Body of pancreas (tissue), 4 donors: Measurements from ENCODE around the gene FAM25C. TPM values are rescaled to one million over a fixed set of nuclear protein-coding genes. Genes with fewer than 3 reads are reported as not detected.
"Not testable (repeated sequence)": the region's sequence is repeated elsewhere in the genome, so short reads cannot be mapped to it uniquely, and the experiment has no call there.

Experiments used
- ATAC-seq: fragments of 150-250 bp; one replicate; pipeline ENCODE4 v1.9.1; 2016
- DNase-seq, 4 donors: peaks; one replicate each; pipeline ENCODE4 v3.0.0-alpha.2; 2019
- H3K27ac ChIP-seq, 4 donors: fragments of 200-600 bp; sonication (generic); 1 replicate in 3 of 4; 2 replicates in 1 of 4; pipeline versions ENCODE4 v1.5.1 to v1.6.1; 2016 to 2019; ENCODE audit warnings: mild to moderate bottlenecking in 1 of 4, mixed read lengths in 1 of 4, moderate library complexity in 1 of 4
- H3K27me3 ChIP-seq, 2 donors: fragments of 200-600 bp; sonication (generic); one replicate each; pipeline ENCODE4 v1.6.0; 2016; ENCODE audit warnings: mild to moderate bottlenecking in 1 of 2
- H3K36me3 ChIP-seq, 2 donors: fragments of 200-600 bp; sonication (generic); replicated peaks in 1 of 2; 2 replicates each; pipeline ENCODE4 v1.5.1; 2016; ENCODE audit warnings: low read depth in 2 of 2; ENCODE audit not compliant: insufficient read depth in 1 of 2
- H3K4me1 ChIP-seq: fragments of 200-600 bp; sonication (generic); one replicate; pipeline ENCODE4 v1.6.0; 2016
- H3K4me3 ChIP-seq, 2 donors: fragments of 200-600 bp; sonication (generic); 1 replicate in 1 of 2; 2 replicates in 1 of 2; pipeline ENCODE4 v1.5.1; 2016 to 2019
- H3K9me3 ChIP-seq, 3 donors: fragments of 200-600 bp; sonication (generic); 1 replicate in 2 of 3; 2 replicates in 1 of 3; pipeline ENCODE4 v1.5.1; 2016
- WGBS, 2 donors: methylation state at CpG; one replicate each; pipeline ENCODE4 v1.1.5; 2017; 5-methylcytosine and 5-hydroxymethylcytosine counted together
- intact Hi-C: fragments of 100-400 bp; cut with DNase I; formaldehyde crosslinking; loops from one replicate; pipeline ENCODE4 v1.15.1; 2023
- total RNA-seq, 2 donors: library from RNA; depleted of rRNA; stranded (reverse); fragments of >200 nt; gene quantifications; one replicate each; pipeline ENCODE4 v1.1.0, GENCODE V29; 2016

The FAM25C gene
- total RNA-seq, 2 donors from 2014 or later, result not detected

DNA sequence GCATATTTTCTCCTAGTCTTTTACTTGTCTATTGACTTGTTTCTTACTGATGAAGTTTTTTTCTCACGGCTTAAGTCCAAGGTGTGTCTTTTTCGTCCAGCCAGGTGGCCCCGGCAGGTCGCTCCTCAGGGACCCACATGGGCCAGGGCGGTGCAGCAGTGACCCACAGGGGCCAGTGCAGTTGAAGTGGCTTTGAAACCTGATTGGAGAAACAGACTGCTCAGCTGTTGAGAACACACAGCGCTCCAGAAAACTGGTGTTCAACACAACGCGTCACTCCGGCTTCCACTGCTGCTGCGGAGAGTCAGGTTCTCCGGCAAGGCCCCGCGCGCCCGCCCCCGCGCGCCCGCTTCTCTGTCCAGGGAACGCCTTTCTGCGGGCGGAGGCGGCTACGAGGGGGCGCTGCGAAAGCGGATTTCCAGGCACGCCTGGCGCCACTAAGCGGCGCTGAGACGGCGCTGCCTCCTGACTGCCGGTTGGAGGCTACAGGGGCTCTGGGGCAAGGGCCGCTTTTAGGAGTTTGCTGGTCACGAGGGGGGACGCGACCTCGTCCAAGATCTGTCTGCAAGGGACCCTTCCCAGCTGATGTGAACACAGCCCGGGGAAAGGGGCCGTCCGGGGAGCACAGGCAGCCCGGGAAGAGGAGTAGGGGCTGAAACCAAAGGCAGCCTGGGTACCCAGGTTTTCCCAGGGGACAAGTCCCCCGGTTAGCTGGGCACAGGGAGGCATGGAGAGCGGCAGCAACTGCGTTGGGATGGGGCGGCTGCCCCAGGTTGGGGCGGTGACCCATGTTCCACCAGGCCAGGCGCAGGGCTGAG lies 13.0 kb downstream of the FAM25C start:
- ATAC-seq (peak; percentile 80), DNase-seq (peak in 2 of 4 donors; percentile 11 to 14)
- H3K4me3 ChIP-seq, H3K27me3 ChIP-seq, intact Hi-C loops, H3K36me3 ChIP-seq, H3K4me1 ChIP-seq, H3K9me3 ChIP-seq, H3K27ac ChIP-seq: not testable (repeated sequence)
- 1 to 11% methylated on average over 5 to 9 of the region's 49 CpGs for whole genome bisulfite sequencing, 2 donors

DNA sequence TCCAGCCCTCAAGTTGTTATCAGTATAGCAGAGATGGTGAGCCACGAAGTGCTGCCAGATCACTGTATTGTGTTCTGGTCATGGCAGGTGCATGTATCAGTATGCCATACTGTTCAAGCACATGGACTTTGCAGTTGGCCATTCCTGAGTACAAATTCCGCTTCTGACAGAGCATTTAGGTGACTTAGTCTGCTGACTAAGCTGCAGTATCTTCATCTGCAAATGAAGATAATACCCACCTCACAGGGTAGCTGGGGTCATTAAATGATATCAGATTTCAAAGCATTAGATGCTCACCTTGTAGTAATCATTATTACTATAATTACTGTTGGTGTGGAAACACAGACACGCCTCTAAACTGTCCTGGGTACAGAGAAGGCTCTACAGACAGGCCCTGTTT lies 24.2 kb downstream of the FAM25C start:
- H3K4me1 ChIP-seq, H3K27ac ChIP-seq, H3K36me3 ChIP-seq, H3K9me3 ChIP-seq, intact Hi-C loops, DNase-seq, H3K4me3 ChIP-seq, ATAC-seq, H3K27me3 ChIP-seq: not testable (repeated sequence)
- WGBS, 2 donors, result 43 to 81% methylated on average over 1 to 2 of the region's 3 CpGs

DNA sequence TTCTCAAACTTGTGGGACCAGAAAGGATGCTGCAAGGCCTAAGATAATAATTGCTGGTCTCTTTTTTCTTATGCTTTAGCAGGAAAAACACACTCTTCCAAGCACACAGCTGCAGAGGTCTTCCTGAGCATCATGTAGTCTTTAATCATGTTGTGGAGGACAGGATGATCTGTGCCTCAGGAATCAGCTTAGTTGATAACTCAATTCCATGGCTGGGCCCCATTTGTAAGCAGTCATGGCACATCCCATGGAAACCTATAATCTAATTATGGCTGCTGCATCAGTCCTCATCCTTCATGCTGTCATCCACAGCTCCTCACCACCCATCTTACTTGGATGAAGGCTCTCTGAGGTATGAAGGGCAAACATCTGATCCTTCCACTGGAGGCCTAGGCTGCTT lies 26.5 kb downstream of the FAM25C start:
- H3K4me1 ChIP-seq, H3K27ac ChIP-seq, ATAC-seq, H3K4me3 ChIP-seq, intact Hi-C loops, H3K9me3 ChIP-seq, H3K36me3 ChIP-seq, H3K27me3 ChIP-seq, DNase-seq: not testable (repeated sequence)

DNA sequence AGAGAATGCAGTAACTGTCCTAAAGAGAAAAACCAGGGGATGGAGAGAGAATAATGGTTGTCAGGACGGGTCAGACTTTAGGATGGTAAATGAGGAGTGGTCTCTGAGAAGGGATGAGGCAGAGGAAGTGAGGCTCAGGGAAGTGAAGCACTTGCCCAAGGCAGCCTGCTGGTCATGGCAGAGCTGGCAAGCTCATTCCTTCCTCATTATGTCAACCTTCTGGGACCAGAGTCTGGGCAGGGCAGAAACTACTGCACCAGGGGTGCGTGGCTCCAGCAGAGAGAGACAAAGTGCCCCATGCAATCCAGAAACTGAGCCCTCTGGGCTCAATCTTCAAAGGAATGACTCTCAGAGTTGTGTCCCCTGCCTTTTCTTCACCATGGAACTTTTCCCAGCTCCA lies 27.5 kb downstream of the FAM25C start:
- no CpG with 5 or more reads among the region's 2 CpGs for WGBS, 2 donors
- H3K36me3 ChIP-seq, H3K27me3 ChIP-seq, H3K4me1 ChIP-seq, H3K4me3 ChIP-seq, DNase-seq, H3K9me3 ChIP-seq, H3K27ac ChIP-seq, ATAC-seq, intact Hi-C loops: not testable (repeated sequence)

DNA sequence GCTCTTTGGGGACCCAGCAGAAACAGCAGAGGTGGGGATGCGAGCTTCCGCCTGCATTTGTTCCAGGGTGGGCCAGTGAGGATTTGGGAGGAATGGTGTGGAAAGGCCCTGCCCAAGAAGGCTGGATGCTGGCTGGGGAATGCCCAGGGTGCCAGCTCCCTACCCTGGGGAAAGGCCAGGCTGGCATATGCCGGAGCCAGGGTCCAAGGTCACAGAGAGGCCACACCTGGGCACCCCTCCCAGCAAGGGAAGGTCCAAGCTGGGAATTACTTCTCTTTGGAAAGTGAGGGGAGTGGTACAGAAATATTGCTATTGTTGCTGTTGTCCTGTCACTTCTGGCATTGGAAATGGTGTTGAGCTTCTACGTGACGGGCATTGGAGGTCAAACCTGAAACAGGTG lies 28.0 kb downstream of the FAM25C start:
- H3K9me3 ChIP-seq, intact Hi-C loops, H3K4me1 ChIP-seq, H3K27ac ChIP-seq, H3K4me3 ChIP-seq, ATAC-seq, DNase-seq, H3K27me3 ChIP-seq, H3K36me3 ChIP-seq: not testable (repeated sequence)
- no CpG with 5 or more reads among the region's 5 CpGs for WGBS, 2 donors

DNA sequence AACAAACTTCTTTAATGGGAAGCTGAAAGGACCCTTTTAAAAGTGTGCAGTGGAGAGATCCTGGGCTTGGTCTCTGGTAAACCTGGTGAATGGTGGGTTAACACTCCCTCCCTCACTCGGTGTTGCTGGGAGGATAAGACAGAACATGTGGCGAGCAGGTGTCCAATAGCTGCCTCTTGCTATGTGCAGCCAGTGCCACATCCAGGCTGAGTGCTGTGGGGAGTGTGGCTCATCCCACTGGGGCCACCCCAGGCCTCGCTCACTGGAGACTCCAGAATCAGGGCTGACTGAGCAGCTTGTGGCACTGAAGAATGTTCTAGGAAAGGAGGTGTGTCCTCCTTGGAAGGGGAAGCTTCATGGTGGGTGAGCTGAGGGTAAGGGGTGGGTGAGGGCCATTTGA lies 29.5 kb downstream of the FAM25C start:
- H3K36me3 ChIP-seq, H3K4me3 ChIP-seq, ATAC-seq, DNase-seq, H3K27ac ChIP-seq, H3K27me3 ChIP-seq, intact Hi-C loops, H3K4me1 ChIP-seq, H3K9me3 ChIP-seq: not testable (repeated sequence)
- 70 to 82% methylated on average over 2 to 3 of the region's 3 CpGs for WGBS, 2 donors

DNA sequence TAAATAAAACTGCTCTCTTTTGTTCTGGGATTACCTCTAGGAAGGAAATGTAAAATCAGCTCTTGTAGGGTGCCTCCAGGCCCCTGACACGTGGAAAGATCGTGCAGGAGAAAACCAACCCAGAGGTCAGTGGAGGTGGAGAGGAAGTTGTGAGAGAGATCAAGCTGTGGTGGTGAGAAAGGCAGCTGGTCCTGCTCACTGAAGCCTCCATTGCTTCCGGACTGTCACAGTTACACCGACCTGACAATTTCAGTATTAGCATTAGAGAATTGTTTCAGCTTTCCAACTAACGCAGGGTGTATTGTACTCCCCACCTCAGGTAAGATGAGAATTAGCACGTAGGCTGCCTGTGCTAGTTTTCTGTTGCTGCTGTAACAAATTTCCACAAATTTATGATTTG lies 30.6 kb downstream of the FAM25C start:
- H3K27ac ChIP-seq, H3K9me3 ChIP-seq, H3K4me1 ChIP-seq, ATAC-seq, H3K4me3 ChIP-seq, H3K36me3 ChIP-seq, H3K27me3 ChIP-seq, intact Hi-C loops, DNase-seq: not testable (repeated sequence)
- 84 to 94% methylated on average over 4 to 5 of the region's 6 CpGs for WGBS, 2 donors

DNA sequence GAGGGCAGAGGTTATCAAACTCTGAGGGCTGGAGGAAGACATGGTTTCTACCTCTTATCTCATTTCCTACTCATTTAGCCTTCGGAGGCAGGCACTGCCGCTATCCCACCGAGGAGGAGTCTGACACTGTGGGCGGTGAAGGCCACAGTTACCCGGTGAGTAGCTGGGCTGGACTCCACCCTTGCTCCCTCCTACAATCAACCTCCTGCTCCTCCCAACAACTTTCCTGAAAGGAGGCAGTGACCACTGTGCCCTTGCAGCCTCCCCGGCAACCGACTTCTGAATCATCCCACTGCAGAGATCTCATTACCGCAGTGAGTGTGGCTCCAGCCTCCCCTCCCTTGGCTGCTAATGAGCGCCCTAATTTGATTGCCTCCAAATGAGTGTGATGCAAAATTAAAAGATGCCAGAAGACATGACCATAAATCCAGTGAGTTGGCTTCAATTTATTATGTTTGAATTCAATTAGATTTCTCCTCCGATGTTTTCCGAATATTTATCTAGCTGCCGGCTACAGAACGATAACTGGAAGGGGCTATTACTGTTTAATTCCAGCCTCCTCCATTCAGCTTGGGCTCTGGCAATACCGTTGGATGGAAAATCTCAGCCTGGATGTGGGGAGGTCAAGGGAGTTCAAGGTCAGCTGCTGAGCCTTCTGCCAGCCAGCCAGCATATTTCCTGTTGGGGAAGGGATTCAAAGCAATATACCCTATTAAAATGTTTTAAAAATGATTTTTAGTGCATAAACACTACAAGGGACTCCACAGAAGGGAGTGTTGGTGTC lies 35.1 kb downstream of the FAM25C start:
- H3K9me3 ChIP-seq, intact Hi-C loops, H3K27ac ChIP-seq, DNase-seq, H3K27me3 ChIP-seq, H3K36me3 ChIP-seq, H3K4me1 ChIP-seq, ATAC-seq, H3K4me3 ChIP-seq: not testable (repeated sequence)
- WGBS, 2 donors, result 10% methylated on average over 2 of the region's 14 CpGs; no CpG with 5 or more reads in 1 of the 2 donors

DNA sequence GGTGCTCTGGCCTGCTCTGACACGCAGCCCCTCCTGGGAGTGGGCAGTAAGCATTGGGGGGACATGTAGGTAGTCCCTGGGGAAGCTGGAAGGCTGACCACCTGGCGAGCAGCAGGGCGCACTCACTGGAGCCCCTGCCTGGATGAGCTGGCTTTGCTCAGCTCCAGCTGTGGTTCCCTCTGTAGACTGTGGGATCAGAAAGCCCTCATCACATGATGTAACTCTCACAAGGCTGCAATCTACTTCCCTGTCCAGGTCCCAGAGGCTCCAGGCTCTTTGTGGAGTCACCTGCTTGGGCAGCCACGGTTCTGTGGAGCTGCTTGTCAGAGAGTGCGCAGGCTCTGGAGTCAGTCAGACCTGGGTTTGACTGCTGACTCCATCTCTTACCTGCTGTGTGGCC lies 36.8 kb downstream of the FAM25C start:
- WGBS, 2 donors, result no CpG with 5 or more reads among the region's 5 CpGs
- intact Hi-C loops, H3K27me3 ChIP-seq, H3K36me3 ChIP-seq, H3K27ac ChIP-seq, ATAC-seq, DNase-seq, H3K4me3 ChIP-seq, H3K9me3 ChIP-seq, H3K4me1 ChIP-seq: not testable (repeated sequence)

DNA sequence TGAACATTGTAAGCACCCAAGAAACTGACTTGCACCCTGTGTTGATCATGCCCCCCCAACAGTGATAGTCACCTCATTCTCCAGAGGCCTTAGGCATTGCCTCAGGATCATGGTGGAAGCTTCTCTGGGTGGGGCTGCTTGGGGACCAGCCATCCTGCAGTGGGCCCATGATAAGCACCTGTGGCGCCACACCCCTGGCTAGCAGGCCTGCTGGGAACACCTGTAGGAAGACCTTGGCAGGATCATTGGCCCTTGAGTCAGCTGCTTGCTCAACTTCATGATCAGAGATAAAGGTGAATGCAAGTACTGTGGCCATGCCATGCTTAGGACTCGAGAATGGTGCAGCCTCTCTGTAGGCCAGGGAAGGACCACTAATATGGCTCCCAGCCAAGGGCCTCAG lies 38.9 kb downstream of the FAM25C start:
- DNase-seq, H3K36me3 ChIP-seq, H3K9me3 ChIP-seq, H3K27me3 ChIP-seq, H3K4me1 ChIP-seq, H3K27ac ChIP-seq, intact Hi-C loops, H3K4me3 ChIP-seq, ATAC-seq: not testable (repeated sequence)
- no CpG with 5 or more reads among the region's 2 CpGs for WGBS, 2 donors

DNA sequence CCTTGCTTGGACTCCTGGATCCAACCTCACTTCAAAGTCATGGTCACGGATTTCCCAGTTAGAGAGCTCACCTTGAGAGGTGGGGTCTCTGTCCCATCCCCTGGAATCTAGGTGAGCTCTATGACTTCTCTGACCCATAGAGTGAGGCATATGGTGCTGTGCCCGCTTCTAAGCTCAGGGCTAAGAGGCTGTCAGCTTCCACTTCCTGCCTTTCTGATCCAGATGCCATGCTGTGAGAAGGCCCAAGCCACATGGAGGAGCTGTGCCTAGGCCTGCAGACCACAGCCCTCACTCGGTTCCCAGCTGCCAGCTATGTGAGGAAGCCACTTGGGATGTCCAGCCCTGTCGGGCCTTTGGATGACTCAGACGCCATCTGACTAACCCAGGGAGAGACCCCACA lies 39.9 kb downstream of the FAM25C start:
- H3K27me3 ChIP-seq, H3K36me3 ChIP-seq, H3K4me3 ChIP-seq, ATAC-seq, H3K4me1 ChIP-seq, H3K9me3 ChIP-seq, DNase-seq, intact Hi-C loops, H3K27ac ChIP-seq: not testable (repeated sequence)
- 72 to 83% methylated on average over 2 to 4 of the region's 5 CpGs for WGBS, 2 donors

DNA sequence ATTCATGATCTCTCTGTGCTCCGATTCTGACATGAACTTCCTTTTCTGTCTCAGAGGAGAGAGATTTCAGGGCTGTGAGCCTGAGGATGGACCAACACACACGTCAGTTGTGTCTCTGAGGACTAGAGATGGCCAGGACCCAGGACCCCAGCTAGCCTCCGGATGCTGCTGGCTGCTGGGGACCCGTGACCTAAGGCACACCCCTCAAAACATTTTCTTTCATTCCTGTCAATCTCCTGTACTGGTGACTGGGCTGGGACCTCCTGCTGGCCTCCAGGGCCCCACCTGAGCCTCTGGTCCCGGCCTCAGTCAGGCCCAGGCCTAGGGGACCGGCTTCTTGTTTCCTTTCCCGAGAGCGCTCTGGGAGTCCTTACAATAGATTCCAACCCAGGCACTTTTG lies 42.4 kb downstream of the FAM25C start:
- H3K4me1 ChIP-seq, H3K27ac ChIP-seq, ATAC-seq, H3K36me3 ChIP-seq, DNase-seq, H3K9me3 ChIP-seq, H3K4me3 ChIP-seq, intact Hi-C loops, H3K27me3 ChIP-seq: not testable (repeated sequence)
- WGBS, 2 donors, result 73 to 80% methylated on average over 7 to 8 of the region's 8 CpGs
